Glutamatergic neuron (in vitro differentiated cells): Measurements from ENCODE around the gene TNS3. TPM values are rescaled to one million over a fixed set of nuclear protein-coding genes. Genes with fewer than 3 reads are reported as not detected.

Experiments
- DNase-seq: peaks from one replicate; pipeline ENCODE4 v3.0.0; 2022
- H3K27ac Mint-ChIP-seq: one replicate; pipeline ENCODE4 v1.8.0; 2020; ENCODE audit warnings: mild to moderate bottlenecking, mixed read lengths, inconsistent platforms; ENCODE audit not compliant: unreplicated experiment
- H3K27me3 Mint-ChIP-seq: one replicate; pipeline ENCODE4 v1.8.0; 2020; ENCODE audit warnings: mild to moderate bottlenecking, moderate library complexity, mixed read lengths, inconsistent platforms; ENCODE audit not compliant: unreplicated experiment
- H3K36me3 Mint-ChIP-seq: one replicate; pipeline ENCODE4 v1.8.0; 2020; ENCODE audit warnings: mild to moderate bottlenecking, mixed read lengths, inconsistent platforms; ENCODE audit not compliant: unreplicated experiment
- H3K4me1 Mint-ChIP-seq: one replicate; pipeline ENCODE4 v1.8.0; 2020; ENCODE audit warnings: mild to moderate bottlenecking, low read depth, mixed read lengths, inconsistent platforms; ENCODE audit not compliant: unreplicated experiment
- H3K4me3 Mint-ChIP-seq: one replicate; pipeline ENCODE4 v1.8.0; 2020; ENCODE audit warnings: mild to moderate bottlenecking, mixed read lengths, inconsistent platforms; ENCODE audit not compliant: unreplicated experiment
- H3K9me3 Mint-ChIP-seq: one replicate; pipeline ENCODE4 v1.8.0; 2020; ENCODE audit warnings: mild to moderate bottlenecking, moderate library complexity, mixed read lengths, inconsistent platforms; ENCODE audit not compliant: unreplicated experiment
- CTCF ChIP-seq: fragments of 200-600 bp; sonication (generic); IDR thresholded peaks from one replicate; pipeline ENCODE4 v1.5.0; 2021; ENCODE audit not compliant: partially characterized antibody, unreplicated experiment
- total RNA-seq: library from RNA; stranded (reverse); fragmentation: NEBNext Ultra II Directional; extraction: Animal tissue kit (Norgen Biotek cat#: 25700); gene quantifications from one replicate; pipeline ENCODE4 v1.2.1, GENCODE V29; 2021; ENCODE audit not compliant: unreplicated experiment

Gene TNS3
- total RNA-seq, 1 donor from 2014 or later, result 3.8 TPM

- Mint-ChIP-seq H3K4me3 (no peak overlapping the region), H3K4me1 (peaks cover 11% of the 10 kb centered on the region), H3K27me3 (peaks cover 4% of the 10 kb centered on the region), H3K9me3 (peaks cover 4% of the 10 kb centered on the region), H3K27ac (no peak overlapping the region), H3K36me3 (no peaks in the 10 kb centered on the region)
- no peak for DNase-seq
- no peak for TF ChIP-seq CTCF
Observed at GRCh38 chr7:47488969-47489342, 93.0 kb downstream of the TNS3 start.

GRCh38 chr7:47488201-47488968, 93.5 kb downstream of the TNS3 start:
- H3K27me3 Mint-ChIP-seq, result peaks cover 4% of the 10 kb centered on the region
- TF ChIP-seq CTCF, result no peak
- peaks cover 9% of the 10 kb centered on the region for H3K4me1 Mint-ChIP-seq
- DNase-seq, result no peak
- H3K4me3 Mint-ChIP-seq, result no peak overlapping the region
- no peaks in the 10 kb centered on the region for H3K36me3 Mint-ChIP-seq
- no peak overlapping the region for H3K27ac Mint-ChIP-seq
- H3K9me3 Mint-ChIP-seq, result peaks cover 2% of the 10 kb centered on the region

GRCh38 chr7:47485640-47486435, 96.1 kb downstream of the TNS3 start:
- H3K27me3 Mint-ChIP-seq, result peaks cover 2% of the 10 kb centered on the region
- peaks cover 2% of the 10 kb centered on the region for H3K9me3 Mint-ChIP-seq
- TF ChIP-seq CTCF, result no peak
- H3K27ac Mint-ChIP-seq, result no peak overlapping the region
- peaks cover 4% of the 10 kb centered on the region for H3K36me3 Mint-ChIP-seq
- no peak overlapping the region for H3K4me3 Mint-ChIP-seq
- H3K4me1 Mint-ChIP-seq, result peaks cover 21% of the 10 kb centered on the region
- DNase-seq, result no peak

- H3K9me3 Mint-ChIP-seq, result peaks cover 2% of the 10 kb centered on the region
- H3K27me3 Mint-ChIP-seq, result peaks cover 2% of the 10 kb centered on the region
- H3K27ac Mint-ChIP-seq, result no peak overlapping the region
- peaks cover 25% of the 10 kb centered on the region for H3K4me1 Mint-ChIP-seq
- no peak for TF ChIP-seq CTCF
- DNase-seq, result no peak
- peaks cover 4% of the 10 kb centered on the region for H3K36me3 Mint-ChIP-seq
- H3K4me3 Mint-ChIP-seq, result no peak overlapping the region
Observed at GRCh38 chr7:47484923-47485639, 96.8 kb downstream of the TNS3 start.
